ENCODE measurements around the gene POFUT2.

Gene POFUT2

GRCh38 chr21:45260191-45260825, 27.4 kb downstream of the POFUT2 start:
- no peak for DNase-seq

DNA sequence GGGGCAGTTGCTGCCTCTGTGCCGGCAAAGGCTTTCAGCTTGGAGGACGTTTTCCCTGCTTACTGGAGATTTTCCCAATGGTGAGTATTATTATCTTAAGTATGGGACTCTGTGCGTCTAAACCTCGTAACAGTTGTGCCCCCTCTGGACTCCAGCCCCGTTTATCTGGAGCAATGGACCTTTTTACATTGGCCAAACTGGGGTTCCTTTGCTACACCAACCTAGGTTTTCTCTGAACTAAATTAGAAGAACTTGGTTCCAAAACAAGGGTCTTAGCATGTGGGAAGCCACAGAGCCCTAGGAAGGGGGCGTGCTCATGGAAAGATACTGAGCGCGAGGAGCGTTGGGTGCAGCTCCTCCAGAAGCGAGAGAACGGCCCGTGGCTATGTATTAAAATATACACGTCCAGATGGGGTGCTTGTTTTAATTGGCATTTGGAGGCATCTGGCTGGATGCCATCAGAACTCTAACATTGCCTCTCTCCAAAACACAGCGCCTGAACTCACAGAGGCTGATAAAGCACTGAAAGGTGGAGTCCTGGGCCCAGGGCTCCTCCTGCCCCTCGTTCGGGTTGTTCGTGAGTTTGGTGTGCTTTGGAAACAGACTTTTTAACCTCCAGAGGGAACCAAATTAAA, 28.4 kb downstream of the POFUT2 start:
- DNase-seq, result no peak

DNA sequence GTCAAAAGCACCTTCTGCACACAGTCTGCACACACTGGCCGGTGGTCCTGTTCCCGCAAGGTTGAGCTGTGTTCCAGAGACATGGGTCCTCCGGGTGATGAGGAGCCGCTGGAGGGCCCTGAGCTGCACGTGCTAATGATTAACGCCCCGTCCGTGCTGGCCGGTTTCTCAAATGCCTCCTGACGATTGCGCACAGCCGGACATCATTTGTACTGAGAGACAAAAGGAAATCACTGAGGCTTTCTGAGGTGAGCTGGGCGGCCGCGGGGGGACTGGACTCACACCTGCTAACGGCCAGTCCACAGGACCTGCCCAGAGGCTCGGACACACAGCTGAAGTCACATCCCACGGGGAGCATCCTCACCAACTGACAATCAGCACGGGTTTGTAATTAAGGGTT, 29.2 kb downstream of the POFUT2 start:
- DNase-seq, result no peak

- DNase-seq, result no peak
These were observed 29.9 kb downstream of the POFUT2 start for GRCh38 chr21:45257673-45258341.

GRCh38 chr21:45256912-45257672, 30.6 kb downstream of the POFUT2 start:
- no peak for DNase-seq

DNA sequence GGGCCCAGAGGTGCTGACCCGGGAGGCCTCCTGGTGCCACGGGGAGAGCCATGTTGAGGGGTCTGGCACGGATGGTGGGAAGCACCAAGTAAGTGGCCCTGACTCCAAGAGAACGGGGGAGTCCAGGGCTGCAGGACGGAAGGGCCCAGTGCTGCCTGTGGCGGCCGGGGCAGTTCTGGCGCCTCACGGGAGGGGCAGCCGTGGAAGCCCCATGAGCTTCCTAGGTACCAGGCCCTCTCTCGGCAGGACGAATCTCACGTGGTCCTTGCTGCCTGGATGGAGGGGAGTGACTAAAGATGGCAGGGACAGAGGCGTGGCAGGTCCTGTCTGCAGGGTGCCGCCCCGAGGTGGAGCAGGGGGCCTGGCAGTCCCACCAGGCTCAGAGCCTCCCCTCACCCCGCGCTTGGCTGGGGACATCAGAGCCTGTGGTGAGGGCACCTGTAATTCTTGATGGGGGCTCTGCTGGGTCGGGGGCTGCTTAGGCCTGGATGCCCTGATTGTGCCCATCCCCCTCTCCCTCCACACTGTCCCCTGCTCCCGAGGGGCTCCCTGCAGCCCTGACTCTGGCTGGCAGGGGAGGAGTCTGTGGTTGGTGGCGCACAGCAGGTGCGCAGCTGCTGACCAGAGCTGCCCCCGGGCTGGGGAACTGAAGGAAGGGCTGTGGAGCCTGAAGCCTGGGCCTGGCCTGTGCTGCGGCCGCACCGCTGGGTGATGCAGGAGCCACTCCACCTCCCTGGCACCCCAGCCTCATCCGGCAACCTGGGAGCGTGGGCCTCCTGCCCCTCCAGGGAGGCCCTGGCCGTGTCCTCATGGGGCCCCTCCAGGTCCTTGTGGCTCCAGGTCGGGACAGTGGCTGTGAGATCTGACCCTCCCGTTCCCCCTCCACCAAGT, 31.4 kb downstream of the POFUT2 start:
- no peak for DNase-seq

DNA sequence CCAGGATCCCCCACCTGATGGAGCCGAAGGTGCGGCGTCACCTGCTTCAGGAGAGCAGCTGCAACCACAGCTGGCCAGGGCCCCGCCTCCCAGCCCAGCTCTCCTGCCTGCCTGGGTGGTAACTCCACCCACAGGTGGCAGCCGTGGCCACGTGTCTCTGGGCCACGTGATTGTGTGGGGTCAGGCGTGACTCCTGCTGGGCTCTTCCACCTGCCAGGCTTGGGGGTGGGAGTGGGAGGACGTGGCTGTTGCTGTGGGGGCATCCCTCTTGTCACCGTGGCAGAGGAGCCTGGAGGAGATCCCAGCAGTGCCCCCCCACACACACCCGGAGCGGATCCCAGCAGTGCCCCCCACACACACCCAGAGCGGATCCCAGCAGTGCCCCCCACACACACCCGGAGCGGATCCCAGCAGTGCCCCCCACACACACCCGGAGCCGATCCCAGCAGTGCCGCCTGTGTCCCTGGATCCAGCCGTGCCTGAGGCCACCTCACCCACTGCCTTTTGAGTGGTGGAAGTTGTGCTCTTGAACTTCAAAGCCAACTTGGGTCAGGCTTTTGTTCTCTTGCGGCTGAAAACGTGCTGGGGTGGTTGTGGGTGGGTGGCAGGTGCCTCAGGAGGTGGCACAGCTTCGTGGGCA, 32.2 kb downstream of the POFUT2 start:
- no peak for DNase-seq

GRCh38 chr21:45254460-45254930, 33.2 kb downstream of the POFUT2 start:
- no peak for DNase-seq

DNA sequence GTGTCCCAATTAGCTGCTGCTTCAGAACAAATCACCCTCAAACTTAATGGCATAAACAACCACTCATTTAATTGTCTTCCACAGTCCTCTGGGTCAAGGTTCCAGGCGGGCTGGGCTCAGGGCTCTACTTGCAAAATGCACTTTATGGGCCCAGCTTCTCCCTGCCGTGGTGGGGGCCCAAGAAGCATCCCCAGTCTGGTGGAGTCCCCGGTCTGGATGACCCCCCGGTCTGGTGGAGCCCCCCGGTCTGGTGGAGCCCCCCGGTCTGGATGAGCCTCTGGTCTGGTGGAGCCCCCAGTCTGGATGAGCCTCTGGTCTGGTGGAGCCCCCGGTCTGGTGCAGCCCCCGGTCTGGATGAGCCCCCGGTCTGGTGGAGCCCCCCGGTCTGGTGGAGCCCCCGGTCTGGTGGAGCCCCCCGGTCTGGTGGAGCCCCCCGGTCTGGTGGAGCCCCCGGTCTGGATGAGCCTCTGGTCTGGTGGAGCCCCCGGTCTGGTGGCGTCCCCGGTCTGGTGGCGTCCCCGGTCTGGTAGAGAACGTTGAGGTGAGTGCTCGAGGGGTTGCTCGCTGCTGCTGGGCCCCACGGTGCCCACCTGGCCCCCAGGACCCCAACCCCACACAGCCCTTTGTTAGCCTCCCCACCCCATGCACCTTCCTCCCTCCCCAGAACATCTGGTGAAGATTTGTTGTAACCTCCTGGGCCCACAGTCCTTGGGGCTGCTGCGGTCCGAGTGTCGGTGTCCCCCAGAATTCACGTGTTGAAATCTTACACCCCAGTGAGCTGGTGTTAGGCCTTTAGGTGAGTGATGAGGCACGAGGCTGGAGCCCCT, 33.8 kb downstream of the POFUT2 start:
- no peak for DNase-seq

- DNase-seq, result no peak
These were observed 34.5 kb downstream of the POFUT2 start for GRCh38 chr21:45253180-45253579.

- no peak for DNase-seq
These were observed 35.2 kb downstream of the POFUT2 start for GRCh38 chr21:45252448-45252925.

DNA sequence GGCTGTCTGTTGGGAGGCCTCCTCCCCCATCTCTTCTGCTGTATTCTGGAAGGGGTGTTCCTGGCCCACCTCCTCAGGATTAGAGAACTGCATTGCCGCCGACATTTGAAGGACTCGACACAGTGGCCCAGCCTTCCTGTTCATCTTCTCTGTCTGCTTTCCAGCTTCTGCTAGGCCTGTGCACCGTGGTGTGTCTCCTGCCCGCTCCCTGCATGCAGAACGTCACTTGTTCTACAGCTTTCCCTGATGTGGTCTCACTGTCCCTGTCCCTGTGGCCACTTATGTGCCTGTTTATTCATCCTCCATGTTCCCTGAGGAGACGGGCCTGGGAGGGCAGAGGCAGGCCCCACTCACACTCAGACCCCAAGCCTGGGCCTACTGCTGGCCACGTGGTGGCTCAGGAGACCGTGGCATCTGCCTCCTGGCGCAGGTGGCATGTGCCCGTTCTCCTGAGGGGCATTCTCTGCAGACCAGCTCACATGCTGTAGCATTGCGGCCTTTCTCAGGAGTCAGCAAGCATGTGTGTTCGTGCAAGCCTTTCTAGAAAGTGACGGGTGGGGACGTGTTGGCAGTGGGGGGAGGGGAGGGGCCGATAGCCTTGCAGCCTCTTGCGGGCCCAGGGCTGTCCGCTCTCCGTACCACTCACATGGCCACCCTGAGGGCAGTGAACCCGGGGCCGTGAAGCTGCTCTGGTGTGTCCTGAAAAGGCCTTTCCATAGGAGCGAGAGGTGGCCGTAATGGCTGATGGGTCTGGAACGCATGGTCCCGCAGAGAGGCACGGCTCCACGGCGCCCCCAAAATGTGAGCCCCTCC, 35.9 kb downstream of the POFUT2 start:
- no peak for DNase-seq

- DNase-seq, result no peak
These were observed 36.6 kb downstream of the POFUT2 start for GRCh38 chr21:45250914-45251634.

- no peak for DNase-seq
These were observed 37.4 kb downstream of the POFUT2 start for GRCh38 chr21:45250272-45250671.

DNA sequence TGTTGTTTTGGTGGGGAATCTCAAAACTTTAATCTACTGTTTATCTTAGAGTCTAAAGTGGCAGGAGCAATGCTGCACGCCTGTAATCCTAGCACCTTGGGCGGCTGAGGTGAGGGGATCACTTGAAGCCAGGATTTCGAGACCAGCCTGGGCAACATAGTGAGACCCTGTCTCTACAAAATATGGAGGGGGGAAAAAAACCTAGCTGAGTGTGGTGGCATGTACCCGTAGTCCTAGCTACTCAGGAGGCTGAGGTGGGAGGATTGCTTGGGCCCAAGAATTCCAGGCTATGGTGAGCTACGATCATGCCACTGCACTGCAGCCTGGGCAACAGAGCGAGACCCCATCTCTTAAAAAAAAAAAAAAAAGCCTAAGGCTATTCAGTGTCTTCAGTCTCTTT, 38.1 kb downstream of the POFUT2 start:
- DNase-seq, result no peak

DNA sequence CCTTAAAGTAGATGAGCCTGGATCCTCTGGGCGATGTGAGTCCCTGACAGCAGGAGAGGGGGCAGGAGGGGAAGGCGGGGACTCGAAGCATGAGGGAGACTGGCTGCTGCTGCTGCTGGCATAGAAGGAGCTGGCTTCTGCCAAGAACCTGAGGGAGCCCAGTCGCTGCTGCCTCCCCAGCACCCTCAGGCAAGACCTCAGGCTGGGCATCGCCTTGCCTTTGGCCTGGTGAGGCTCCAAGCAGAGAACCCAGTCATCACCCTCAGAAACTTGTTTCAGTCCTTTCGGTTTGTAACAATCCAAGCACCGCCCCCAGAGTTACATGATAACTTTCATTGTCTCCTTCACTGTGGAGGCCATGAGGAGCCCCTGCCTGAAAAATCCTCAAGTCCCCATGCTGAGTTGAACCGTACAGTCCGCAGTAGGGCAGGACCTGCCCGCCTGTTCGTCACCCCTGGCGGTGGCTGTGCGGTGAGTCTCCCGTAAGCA, 38.8 kb downstream of the POFUT2 start:
- peak; percentile 68 for DNase-seq

DNA sequence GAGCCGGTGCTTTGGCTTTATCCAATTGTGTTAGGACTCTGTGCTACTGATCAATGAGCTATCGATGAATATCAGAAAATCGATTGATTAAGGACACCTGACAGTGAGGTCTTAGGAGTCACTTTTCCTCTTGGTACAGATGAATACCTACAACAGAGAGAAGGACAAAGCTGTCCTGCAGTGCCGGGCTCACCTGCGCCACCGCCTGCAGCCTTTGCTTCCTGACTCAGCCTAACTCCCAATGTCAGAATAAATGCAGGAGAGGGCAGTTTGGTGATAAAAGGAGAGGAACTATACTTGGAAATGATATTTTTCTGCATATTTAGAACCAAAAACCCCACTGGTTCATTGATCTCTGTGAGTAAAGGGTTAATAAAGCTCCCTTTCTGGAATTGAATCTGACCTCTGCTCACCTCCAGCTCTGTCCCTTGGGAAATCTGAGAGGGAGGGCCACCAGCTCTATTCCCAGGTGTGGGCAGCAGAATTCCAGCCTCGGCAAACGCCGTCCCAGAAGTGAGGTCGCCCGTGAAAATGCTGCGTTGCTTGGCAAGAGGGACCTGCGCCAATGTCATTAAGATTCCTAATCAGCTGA, 39.3 kb downstream of the POFUT2 start:
- DNase-seq, result no peak

Measured in DMS79 treated with DMSO at 0.1 percent for 48 hours (cell line).